HG03039 (cell line): ENCODE results near the gene EXOC4.

Source experiments
- ATAC-seq: cut with Tn5 transposase; IDR thresholded peaks from one replicate; pipeline ENCODE4 v1.9.1; 2021; ENCODE audit warnings: mild to moderate bottlenecking, moderate library complexity; ENCODE audit not compliant: unreplicated experiment

Gene EXOC4

GRCh38 chr7:133739817-133740216 lies 486.9 kb downstream of the EXOC4 start:
- no peak for ATAC-seq

GRCh38 chr7:133741078-133741477 lies 488.2 kb downstream of the EXOC4 start:
- ATAC-seq: no peak

GRCh38 chr7:133741703-133742102 lies 488.8 kb downstream of the EXOC4 start:
- ATAC-seq: no peak

- no peak for ATAC-seq
Observed at GRCh38 chr7:133742709-133743538, 490.0 kb downstream of the EXOC4 start.

- ATAC-seq: no peak
Observed at GRCh38 chr7:133744451-133744850, 491.6 kb downstream of the EXOC4 start.

- no peak for ATAC-seq
Observed at GRCh38 chr7:133746305-133746704, 493.4 kb downstream of the EXOC4 start.

- ATAC-seq: no peak
Observed at GRCh38 chr7:133746847-133747246, 494.0 kb downstream of the EXOC4 start.

GRCh38 chr7:133748443-133749407 lies 495.8 kb downstream of the EXOC4 start:
- no peak for ATAC-seq

- no peak for ATAC-seq
Observed at GRCh38 chr7:133750287-133750686, 497.4 kb downstream of the EXOC4 start.

GRCh38 chr7:133751079-133751478 lies 498.2 kb downstream of the EXOC4 start:
- ATAC-seq: no peak

- no peak for ATAC-seq
Observed at GRCh38 chr7:133753513-133753912, 500.6 kb downstream of the EXOC4 start.

- ATAC-seq: no peak
Observed at GRCh38 chr7:133754708-133755107, 501.8 kb downstream of the EXOC4 start.

- ATAC-seq: no peak
Observed at GRCh38 chr7:133755901-133756300, 503.0 kb downstream of the EXOC4 start.

- ATAC-seq: no peak
Observed at GRCh38 chr7:133761443-133761842, 508.6 kb downstream of the EXOC4 start.

- no peak for ATAC-seq
Observed at GRCh38 chr7:133763076-133763640, 510.3 kb downstream of the EXOC4 start.

GRCh38 chr7:133769668-133770067 lies 516.8 kb downstream of the EXOC4 start:
- no peak for ATAC-seq

GRCh38 chr7:133770863-133771492 lies 518.1 kb downstream of the EXOC4 start:
- no peak for ATAC-seq

GRCh38 chr7:133771788-133772419 lies 519.0 kb downstream of the EXOC4 start:
- no peak for ATAC-seq

- ATAC-seq: no peak
Observed at GRCh38 chr7:133773601-133774000, 520.7 kb downstream of the EXOC4 start.

- no peak for ATAC-seq
Observed at GRCh38 chr7:133775201-133775600, 522.3 kb downstream of the EXOC4 start.
